Activated CD4-positive, alpha-beta memory T cell treated with anti-CD3 and anti-CD28 coated beads for 36 hours (primary cell): ENCODE results near the gene PIEZO2. TPM values are rescaled to one million over a fixed set of nuclear protein-coding genes. Genes with fewer than 3 reads are reported as not detected.

Experiments
- CTCF ChIA-PET: fragments of 350-600 bp; sonication (Branson Sonifier 250); formaldehyde crosslinking; loops from one replicate; lab custom pipeline; 2021; ENCODE audit warnings: antibody characterized with exemption, inconsistent platforms; lab: Charles Lee
- POLR2A ChIA-PET: fragments of 350-600 bp; sonication (Branson Sonifier 250); formaldehyde crosslinking; loops from one replicate; lab custom pipeline; 2021; ENCODE audit warnings: antibody characterized with exemption; lab: Charles Lee
- DNase-seq: peaks from one replicate; pipeline ENCODE4 v3.0.0-alpha.2; 2020
- H3K27ac Mint-ChIP-seq: one replicate; pipeline ENCODE4 v1.8.0; 2021; ENCODE audit warnings: mixed read lengths
- H3K27me3 Mint-ChIP-seq: one replicate; pipeline ENCODE4 v1.8.0; 2021; ENCODE audit warnings: mixed read lengths
- H3K36me3 Mint-ChIP-seq: one replicate; pipeline ENCODE4 v1.8.0; 2021; ENCODE audit warnings: mixed read lengths
- H3K4me1 Mint-ChIP-seq: one replicate; pipeline ENCODE4 v1.8.0; 2021; ENCODE audit warnings: low read depth, mixed read lengths
- H3K4me3 Mint-ChIP-seq: one replicate; pipeline ENCODE4 v1.8.0; 2021; ENCODE audit warnings: mild to moderate bottlenecking, mixed read lengths
- H3K9me3 Mint-ChIP-seq: one replicate; pipeline ENCODE4 v1.8.0; 2021; ENCODE audit warnings: mixed read lengths
- intact Hi-C: fragments of 100-400 bp; cut with micrococcal nuclease; formaldehyde crosslinking; loops from one replicate; pipeline ENCODE4 v1.15.1; 2023
- total RNA-seq, 2 experiments: library from RNA; stranded (reverse); gene quantifications; one replicate each; pipeline ENCODE4 v1.2.3, GENCODE V29; 2021

PIEZO2 gene
- total RNA-seq, 2 experiments from 2014 or later: not detected

DNA sequence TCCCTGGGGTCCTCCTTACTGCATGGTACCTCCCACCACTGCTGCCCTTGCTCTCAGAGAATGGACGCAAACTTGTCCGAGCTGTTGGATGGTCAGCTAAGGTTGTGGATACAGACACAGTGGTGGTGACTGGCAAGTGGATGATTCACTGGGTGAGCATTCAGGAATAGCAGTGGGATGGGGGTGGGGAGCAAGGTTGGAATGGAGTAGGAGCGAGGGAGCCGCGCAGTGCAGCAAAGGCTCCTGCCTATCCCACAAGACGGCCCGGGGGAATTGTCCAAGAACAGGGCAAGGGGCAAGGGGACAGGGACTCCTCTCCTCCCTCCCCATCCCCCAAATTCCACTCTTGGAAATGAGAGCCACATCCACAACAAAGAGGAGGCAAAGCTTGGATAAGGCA is 102.2 kb downstream of the PIEZO2 start:
- Mint-ChIP-seq H3K27me3 (peaks cover 3% of the 10 kb centered on the region), H3K27ac (no peak overlapping the region), H3K9me3 (no peaks in the 10 kb centered on the region), H3K36me3 (no peaks in the 10 kb centered on the region), H3K4me1 (no peaks in the 10 kb centered on the region), H3K4me3 (no peak overlapping the region)
- POLR2A ChIA-PET: no interaction called here
- DNase-seq: no peak
- intact Hi-C loops: no loop called here
- CTCF ChIA-PET: no interaction called here

DNA sequence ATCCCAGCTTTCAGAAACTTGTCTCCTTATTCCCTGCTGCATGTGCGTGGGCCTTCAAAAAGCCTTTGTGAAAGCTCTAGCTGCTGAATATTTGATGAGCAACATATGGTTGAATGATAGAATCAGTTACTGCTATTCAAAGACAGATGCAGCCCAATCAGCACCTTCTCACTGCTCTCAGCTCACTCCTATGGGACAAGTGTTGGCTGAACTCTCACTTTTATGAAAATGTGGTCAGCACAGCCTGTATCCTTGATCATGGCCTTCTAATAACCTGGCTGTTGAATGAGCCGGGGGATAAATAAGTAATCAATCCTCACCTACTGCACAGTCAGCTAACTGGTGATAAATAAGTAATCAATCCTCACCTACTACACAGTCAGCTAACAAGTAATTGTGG is 103.2 kb downstream of the PIEZO2 start:
- Mint-ChIP-seq H3K4me3 (no peak overlapping the region), H3K27ac (no peak overlapping the region), H3K9me3 (no peaks in the 10 kb centered on the region), H3K27me3 (peaks cover 2% of the 10 kb centered on the region), H3K36me3 (no peaks in the 10 kb centered on the region), H3K4me1 (no peaks in the 10 kb centered on the region)
- ChIA-PET CTCF (no interaction called here), POLR2A (interaction anchor here (0.6 kb wide), 1 partner anchor 1446 kb away, joined by 5 read pairs; no protein-coding TSS in a partner anchor)
- DNase-seq: no peak
- intact Hi-C loops: no loop called here

DNA sequence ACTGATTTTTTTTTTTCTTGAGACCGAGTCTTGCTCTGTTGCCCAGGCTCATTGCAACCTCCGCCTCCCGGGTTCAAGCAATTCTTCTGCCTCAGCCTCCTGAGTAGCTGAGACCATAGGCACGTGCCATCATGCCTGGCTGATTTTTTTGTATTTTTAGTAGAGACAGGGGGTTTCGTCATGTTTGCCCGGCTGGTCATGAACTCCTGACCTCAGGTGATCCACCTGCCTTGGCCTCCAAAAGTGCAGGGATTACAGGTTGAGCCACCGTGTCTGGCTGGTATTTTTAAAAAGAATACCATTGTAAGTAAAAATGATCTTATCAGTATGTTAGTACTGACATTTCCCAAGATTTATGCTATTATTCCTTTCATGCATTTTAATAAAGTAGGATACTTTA is 105.7 kb downstream of the PIEZO2 start:
- POLR2A ChIA-PET: no interaction called here
- CTCF ChIA-PET: no interaction called here
- intact Hi-C loops: no loop called here
- H3K27ac Mint-ChIP-seq: no peak overlapping the region
- no peak for DNase-seq
- H3K36me3 Mint-ChIP-seq: no peaks in the 10 kb centered on the region
- H3K9me3 Mint-ChIP-seq: no peaks in the 10 kb centered on the region
- H3K27me3 Mint-ChIP-seq: peaks cover 6% of the 10 kb centered on the region
- no peak overlapping the region for H3K4me3 Mint-ChIP-seq
- H3K4me1 Mint-ChIP-seq: no peaks in the 10 kb centered on the region

DNA sequence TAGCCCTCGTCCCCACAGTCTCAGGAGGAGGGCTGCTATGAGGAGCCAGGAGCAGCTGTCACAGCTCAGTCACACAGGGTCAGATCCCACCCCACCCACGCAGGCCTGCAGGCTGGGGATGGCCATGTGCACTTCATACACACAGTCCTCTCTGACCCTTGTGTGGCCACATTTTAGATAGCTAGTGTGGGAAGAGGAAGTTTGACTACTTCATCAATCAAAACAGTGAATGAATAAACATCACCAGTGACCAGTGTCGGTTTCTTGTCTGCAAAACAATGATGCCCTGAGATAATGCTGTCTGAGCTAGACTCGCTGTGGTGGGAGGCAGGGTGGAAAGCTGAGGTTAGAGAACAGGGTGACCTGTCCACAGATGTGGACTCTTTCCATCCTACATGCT is 107.1 kb downstream of the PIEZO2 start:
- no peaks in the 10 kb centered on the region for H3K9me3 Mint-ChIP-seq
- ChIA-PET CTCF (interaction anchor here (3.2 kb wide), 1 partner anchor 191 kb away, joined by 17 read pairs; no protein-coding TSS in a partner anchor), POLR2A (no interaction called here)
- peaks cover 6% of the 10 kb centered on the region for H3K27me3 Mint-ChIP-seq
- intact Hi-C loops: no loop called here
- H3K36me3 Mint-ChIP-seq: no peaks in the 10 kb centered on the region
- no peak for DNase-seq
- no peak overlapping the region for H3K27ac Mint-ChIP-seq
- H3K4me3 Mint-ChIP-seq: no peak overlapping the region
- H3K4me1 Mint-ChIP-seq: no peaks in the 10 kb centered on the region

DNA sequence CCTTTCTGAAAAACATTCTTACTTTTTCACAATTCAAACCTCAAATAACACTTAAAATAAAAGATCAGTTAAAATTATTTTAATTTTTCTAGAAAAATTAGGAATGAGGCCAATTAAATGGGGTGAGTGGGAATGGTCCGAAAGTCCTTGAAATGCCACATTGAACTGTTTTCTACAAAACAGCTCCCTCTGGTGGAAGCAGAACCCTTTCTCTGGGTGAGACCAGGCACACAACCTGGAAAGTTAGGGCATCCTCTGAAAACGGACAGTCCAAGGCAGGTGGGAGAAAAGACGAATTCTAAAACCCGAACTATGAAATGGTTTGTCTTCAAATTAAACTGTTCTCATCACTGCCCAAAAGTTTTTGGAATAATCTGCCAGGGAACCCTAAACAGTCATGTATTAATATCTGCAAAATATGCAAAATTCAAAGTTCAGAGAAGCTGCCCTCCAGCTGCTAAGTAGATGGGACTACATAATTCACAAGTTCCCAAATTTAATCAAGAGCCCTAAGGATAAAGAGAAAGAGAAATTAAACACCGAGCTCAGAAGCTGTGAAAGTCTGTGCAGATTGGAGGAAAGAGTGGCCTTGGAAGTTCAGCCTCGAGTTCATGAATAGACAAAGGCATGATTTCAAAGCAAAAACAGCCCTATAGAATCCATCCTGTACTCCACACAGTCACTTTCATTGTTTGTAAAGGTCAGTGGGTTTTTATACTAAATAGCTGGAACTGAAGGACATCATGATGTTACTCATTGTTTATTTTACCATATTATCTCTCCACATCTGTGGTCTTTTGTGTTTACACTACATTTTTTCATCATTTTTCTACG is 108.3 kb downstream of the PIEZO2 start:
- ChIA-PET POLR2A (no interaction called here), CTCF (interaction anchor here (1.1 to 3.2 kb wide), 2 partner anchors 96 to 190 kb away, joined by 3 to 17 read pairs; no protein-coding TSS in a partner anchor)
- Mint-ChIP-seq H3K36me3 (no peaks in the 10 kb centered on the region), H3K4me3 (no peak overlapping the region), H3K4me1 (no peaks in the 10 kb centered on the region), H3K27me3 (peaks cover 6% of the 10 kb centered on the region), H3K9me3 (no peaks in the 10 kb centered on the region), H3K27ac (no peak overlapping the region)
- intact Hi-C loops: loop anchor here (1.0 kb wide), 2 partner anchors 190 to 254 kb away; no protein-coding TSS in a partner anchor
- peak; percentile 10 for DNase-seq

DNA sequence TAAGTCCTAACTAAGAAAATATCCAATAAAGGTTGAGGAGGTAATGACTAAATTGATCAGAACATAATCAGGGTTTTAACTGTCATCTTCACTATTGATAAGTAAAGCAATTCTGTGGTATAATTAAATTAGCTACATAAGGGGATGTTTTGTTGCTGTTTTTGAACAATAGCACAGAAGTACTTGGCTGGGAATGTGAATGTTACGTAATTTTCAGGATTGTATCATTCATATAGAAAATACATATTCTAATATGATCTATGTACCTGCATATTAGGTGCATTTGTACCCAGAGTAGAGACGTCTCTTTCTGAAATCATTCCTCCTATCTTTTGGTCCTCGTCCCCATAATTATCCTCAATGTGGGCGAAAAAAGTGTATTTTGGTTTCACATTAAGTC is 109.0 kb downstream of the PIEZO2 start:
- Mint-ChIP-seq H3K27ac (no peak overlapping the region), H3K36me3 (no peaks in the 10 kb centered on the region), H3K9me3 (no peaks in the 10 kb centered on the region), H3K4me3 (no peak overlapping the region), H3K4me1 (no peaks in the 10 kb centered on the region), H3K27me3 (peaks cover 6% of the 10 kb centered on the region)
- POLR2A ChIA-PET: no interaction called here
- CTCF ChIA-PET: interaction anchor here (1.1 to 3.2 kb wide), 2 partner anchors 97 to 189 kb away, joined by 3 to 17 read pairs; no protein-coding TSS in a partner anchor
- no peak for DNase-seq
- intact Hi-C loops: loop anchor here (1.0 kb wide), 1 partner anchor 189 kb away; no protein-coding TSS in a partner anchor

DNA sequence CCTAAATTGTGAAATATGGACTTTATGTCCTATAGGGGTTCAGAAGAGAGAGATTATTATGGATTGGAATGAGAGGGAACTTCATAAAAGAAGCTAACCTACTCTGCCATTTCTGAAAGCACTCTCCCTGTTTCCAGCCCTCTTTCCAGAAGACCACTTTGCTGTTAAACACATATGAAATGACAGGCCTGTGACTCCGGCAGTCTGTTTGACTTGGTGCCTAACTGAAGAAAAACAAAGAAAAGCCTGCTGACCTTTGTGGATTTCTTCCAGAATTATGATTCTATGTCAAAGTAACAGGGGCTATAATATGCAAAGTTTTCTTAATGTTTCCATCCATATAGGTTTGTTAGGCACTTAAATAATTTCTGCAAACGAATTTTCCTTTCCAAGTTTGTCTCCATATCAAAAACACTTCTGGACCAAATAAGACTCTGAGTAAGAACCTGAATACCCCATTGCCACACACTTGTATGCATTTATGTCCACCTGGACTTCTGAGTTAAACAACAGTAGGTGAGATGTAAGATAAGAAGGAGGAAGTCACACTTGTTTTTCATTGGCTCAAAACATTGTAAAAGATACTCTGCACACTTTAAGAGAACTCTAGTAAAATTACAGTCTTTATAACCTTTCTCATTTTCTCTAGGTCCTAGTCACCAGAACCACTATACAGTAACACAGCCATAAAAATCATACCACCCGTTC is 111.7 kb downstream of the PIEZO2 start:
- H3K27ac Mint-ChIP-seq: no peak overlapping the region
- ChIA-PET POLR2A (no interaction called here), CTCF (no interaction called here)
- H3K9me3 Mint-ChIP-seq: no peaks in the 10 kb centered on the region
- no peaks in the 10 kb centered on the region for H3K36me3 Mint-ChIP-seq
- DNase-seq: no peak
- no peak overlapping the region for H3K4me3 Mint-ChIP-seq
- no peaks in the 10 kb centered on the region for H3K4me1 Mint-ChIP-seq
- peaks cover 6% of the 10 kb centered on the region for H3K27me3 Mint-ChIP-seq
- intact Hi-C loops: no loop called here

DNA sequence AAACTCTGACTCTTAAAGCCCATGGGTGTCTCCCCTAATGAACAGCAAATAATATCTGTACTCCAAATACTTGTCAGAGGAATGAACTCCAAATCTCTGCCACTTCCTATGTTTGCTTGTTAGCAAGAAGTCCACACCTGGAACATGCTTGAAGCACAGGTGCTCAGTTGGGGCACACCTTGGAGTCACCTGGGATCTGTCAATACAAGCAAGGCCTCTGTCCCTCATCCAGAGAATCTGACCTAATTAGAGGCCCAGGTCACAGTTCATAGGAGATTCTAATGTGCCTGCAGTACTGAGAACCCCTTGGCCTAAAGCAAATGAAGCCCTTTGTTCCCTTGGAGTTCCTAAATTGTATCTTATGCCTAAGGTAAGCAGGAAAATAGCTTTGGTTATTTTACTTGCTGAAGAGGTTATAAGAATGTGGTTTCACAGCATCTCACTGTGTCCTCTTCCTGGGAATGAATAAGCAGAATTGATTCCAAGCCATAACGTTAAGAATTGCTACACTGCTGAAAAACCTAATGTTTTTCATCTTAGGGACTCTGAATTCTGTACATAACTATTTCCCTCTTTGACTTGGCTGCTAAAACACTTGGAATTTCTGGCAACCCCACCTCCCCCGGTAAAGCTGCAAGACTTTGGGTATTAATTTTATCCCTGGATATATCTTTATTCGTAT is 113.4 kb downstream of the PIEZO2 start:
- Mint-ChIP-seq H3K9me3 (no peaks in the 10 kb centered on the region), H3K4me3 (no peak overlapping the region), H3K27me3 (peaks cover 2% of the 10 kb centered on the region), H3K4me1 (no peaks in the 10 kb centered on the region), H3K27ac (no peak overlapping the region), H3K36me3 (no peaks in the 10 kb centered on the region)
- DNase-seq: no peak
- intact Hi-C loops: no loop called here
- POLR2A ChIA-PET: no interaction called here
- CTCF ChIA-PET: no interaction called here

DNA sequence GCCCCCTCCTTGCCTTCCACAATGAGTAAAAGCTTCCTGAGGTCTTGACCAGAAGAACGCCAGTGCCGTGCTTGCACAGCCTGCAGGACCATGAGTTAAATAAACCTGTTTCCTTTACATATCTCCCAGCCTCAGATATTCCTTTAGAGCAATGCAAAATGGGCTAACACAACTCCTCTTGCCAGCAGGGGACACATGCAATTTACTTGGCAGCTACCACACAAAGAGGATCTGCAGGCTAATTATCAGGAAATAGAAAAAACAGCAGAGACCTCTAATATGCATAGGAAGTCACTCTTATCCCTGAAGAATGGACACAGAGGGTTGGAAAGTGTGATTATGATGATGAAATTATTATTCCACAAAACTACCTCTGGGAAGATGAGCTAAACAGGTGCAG is 114.0 kb downstream of the PIEZO2 start:
- Mint-ChIP-seq H3K36me3 (no peaks in the 10 kb centered on the region), H3K4me1 (no peaks in the 10 kb centered on the region), H3K27ac (no peak overlapping the region), H3K27me3 (peaks cover 1% of the 10 kb centered on the region), H3K4me3 (no peak overlapping the region), H3K9me3 (no peaks in the 10 kb centered on the region)
- POLR2A ChIA-PET: no interaction called here
- CTCF ChIA-PET: no interaction called here
- no peak for DNase-seq
- intact Hi-C loops: no loop called here

DNA sequence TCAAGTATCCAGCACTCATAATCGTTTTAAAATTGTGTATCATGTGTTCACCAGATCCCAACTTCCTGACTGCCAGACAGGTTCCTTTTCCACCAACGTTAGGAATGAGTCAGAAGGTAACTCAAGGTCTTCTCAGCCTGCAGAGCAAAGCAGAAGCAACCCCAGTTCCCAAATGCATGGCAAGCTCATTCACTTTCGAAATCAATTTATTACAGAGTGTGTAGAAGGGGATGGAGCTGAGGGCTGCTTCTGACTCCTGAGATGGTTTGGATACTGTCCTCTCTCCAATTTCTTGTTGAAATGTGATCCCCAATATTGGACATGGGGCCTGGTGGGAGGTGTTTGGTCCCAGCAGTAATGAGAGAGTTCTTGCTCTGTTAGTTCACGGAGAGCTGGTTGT is 114.5 kb downstream of the PIEZO2 start:
- DNase-seq: no peak
- Mint-ChIP-seq H3K27ac (no peak overlapping the region), H3K27me3 (peaks cover 1% of the 10 kb centered on the region), H3K9me3 (no peaks in the 10 kb centered on the region), H3K4me1 (no peaks in the 10 kb centered on the region), H3K4me3 (no peak overlapping the region), H3K36me3 (no peaks in the 10 kb centered on the region)
- intact Hi-C loops: no loop called here
- POLR2A ChIA-PET: no interaction called here
- CTCF ChIA-PET: no interaction called here

DNA sequence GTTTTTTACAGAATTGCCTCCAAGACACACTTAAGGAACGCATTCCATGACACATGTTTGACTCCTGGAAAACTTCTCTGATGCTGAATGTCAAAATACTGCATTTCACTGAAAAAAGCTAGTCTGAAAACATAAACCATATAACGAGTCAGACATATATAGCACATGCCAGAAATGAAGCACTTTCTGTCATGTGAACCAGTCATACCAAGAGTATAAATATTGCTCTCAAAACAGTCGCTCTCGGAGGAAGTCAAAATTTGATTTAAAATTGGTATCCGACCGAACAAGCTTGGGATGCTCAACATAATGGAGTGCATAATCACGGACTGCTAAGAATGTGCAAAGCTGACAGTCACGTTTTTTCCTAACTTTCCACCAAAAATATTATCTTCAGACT is 115.9 kb downstream of the PIEZO2 start:
- Mint-ChIP-seq H3K27me3 (no peaks in the 10 kb centered on the region), H3K4me3 (no peak overlapping the region), H3K36me3 (no peaks in the 10 kb centered on the region), H3K4me1 (no peaks in the 10 kb centered on the region), H3K27ac (no peak overlapping the region), H3K9me3 (no peaks in the 10 kb centered on the region)
- DNase-seq: no peak
- ChIA-PET CTCF (no interaction called here), POLR2A (no interaction called here)
- intact Hi-C loops: no loop called here

DNA sequence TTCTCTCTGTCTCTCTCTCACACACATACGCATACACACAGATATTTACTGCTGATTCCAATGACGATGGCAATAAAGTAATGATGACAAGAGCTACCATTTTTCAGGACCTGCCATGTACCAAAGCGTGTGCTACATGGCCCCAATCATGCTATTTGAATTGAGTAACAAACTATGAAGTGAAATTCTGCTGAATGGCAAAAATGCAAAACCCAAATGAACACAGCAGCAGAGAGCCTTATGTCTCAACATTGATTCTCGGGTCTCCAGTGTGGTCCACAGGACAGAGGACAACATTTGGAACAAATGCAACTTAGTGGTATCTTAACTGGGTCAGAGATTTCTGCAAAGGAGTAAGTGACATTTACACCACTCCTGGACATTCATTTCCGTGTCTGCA is 117.4 kb downstream of the PIEZO2 start:
- ChIA-PET POLR2A (no interaction called here), CTCF (no interaction called here)
- Mint-ChIP-seq H3K4me3 (no peak overlapping the region), H3K36me3 (no peaks in the 10 kb centered on the region), H3K27me3 (no peaks in the 10 kb centered on the region), H3K27ac (no peak overlapping the region), H3K4me1 (no peaks in the 10 kb centered on the region), H3K9me3 (no peaks in the 10 kb centered on the region)
- intact Hi-C loops: no loop called here
- no peak for DNase-seq
